HEK293T (cell line): Measurements from ENCODE around the gene SH3GLB2.

ENCODE experiments used
- CTCF ChIA-PET: fragments of 350-600 bp; formaldehyde crosslinking; extraction: SDS; loops from one replicate; lab custom pipeline; 2021; ENCODE audit warnings: antibody characterized with exemption, inconsistent platforms; lab: Yijun Ruan, JAX
- POLR2A ChIA-PET: fragments of 350-600 bp; formaldehyde crosslinking; extraction: SDS; loops from one replicate; lab custom pipeline; 2020; ENCODE audit warnings: antibody characterized with exemption, inconsistent platforms; lab: Yijun Ruan, JAX
- DNase-seq: peaks from one replicate; pipeline ENCODE4 v3.0.0; 2012; ENCODE audit warnings: mixed read lengths; ENCODE audit errors: extremely low spot score
- ARNT ChIP-seq: fragments of 450-650 bp; IDR thresholded peaks from 2 replicates; pipeline ENCODE4 v1.6.1; 2017; ENCODE audit warnings: mild to moderate bottlenecking
- BHLHE40 ChIP-seq: fragments of 450-650 bp; IDR thresholded peaks from 2 replicates; pipeline ENCODE4 v1.6.1; 2016; ENCODE audit warnings: mild to moderate bottlenecking, moderate library complexity, borderline replicate concordance
- CTBP1 ChIP-seq: fragments of 450-650 bp; IDR thresholded peaks from 2 replicates; pipeline ENCODE4 v1.6.1; 2016; ENCODE audit warnings: borderline replicate concordance
- ELF4 ChIP-seq: fragments of 450-650 bp; IDR thresholded peaks from 2 replicates; pipeline ENCODE4 v1.6.1; 2017; ENCODE audit warnings: antibody characterized with exemption
- FOXA1 ChIP-seq: fragments of 450-650 bp; IDR thresholded peaks from 2 replicates; pipeline ENCODE4 v1.6.1; 2016; ENCODE audit warnings: mild to moderate bottlenecking
- FOXK2 ChIP-seq: fragments of 450-650 bp; IDR thresholded peaks from 2 replicates; pipeline ENCODE4 v1.6.1; 2016; ENCODE audit warnings: mild to moderate bottlenecking
- FOXM1 ChIP-seq: fragments of 450-650 bp; IDR thresholded peaks from 2 replicates; pipeline ENCODE4 v1.6.1; 2017; ENCODE audit warnings: mild to moderate bottlenecking, borderline replicate concordance
- HDGF ChIP-seq: fragments of 450-650 bp; IDR thresholded peaks from 2 replicates; pipeline ENCODE4 v1.6.1; 2017; ENCODE audit warnings: antibody characterized with exemption, borderline replicate concordance
- L3MBTL2 ChIP-seq: fragments of 450-650 bp; conservative IDR thresholded peaks from 2 replicates; pipeline ENCODE4 v1.6.1; 2016; ENCODE audit warnings: mild to moderate bottlenecking
- LEF1 ChIP-seq: fragments of 450-650 bp; IDR thresholded peaks from 2 replicates; pipeline ENCODE4 v1.6.1; 2017; ENCODE audit warnings: mild to moderate bottlenecking, borderline replicate concordance
- NFRKB ChIP-seq: fragments of 450-650 bp; IDR thresholded peaks from 2 replicates; pipeline ENCODE4 v1.6.1; 2016; ENCODE audit warnings: mild to moderate bottlenecking, moderate library complexity
- SP1 ChIP-seq: fragments of 450-650 bp; IDR thresholded peaks from 2 replicates; pipeline ENCODE4 v1.6.1; 2017
- SUZ12 ChIP-seq: fragments of 450-650 bp; IDR thresholded peaks from 2 replicates; pipeline ENCODE4 v1.6.1; 2016; ENCODE audit warnings: mild to moderate bottlenecking
- TARDBP ChIP-seq: fragments of 450-650 bp; IDR thresholded peaks from 2 replicates; pipeline ENCODE4 v1.6.1; 2016
- ZNF384 ChIP-seq: fragments of 450-650 bp; IDR thresholded peaks from 2 replicates; pipeline ENCODE4 v1.6.1; 2016
- TF ChIP-seq, protein P1 (sequence below): fragments of 450-650 bp; IDR thresholded peaks from 2 replicates; pipeline ENCODE4 v1.6.1; 2016

The SH3GLB2 gene

DNA sequence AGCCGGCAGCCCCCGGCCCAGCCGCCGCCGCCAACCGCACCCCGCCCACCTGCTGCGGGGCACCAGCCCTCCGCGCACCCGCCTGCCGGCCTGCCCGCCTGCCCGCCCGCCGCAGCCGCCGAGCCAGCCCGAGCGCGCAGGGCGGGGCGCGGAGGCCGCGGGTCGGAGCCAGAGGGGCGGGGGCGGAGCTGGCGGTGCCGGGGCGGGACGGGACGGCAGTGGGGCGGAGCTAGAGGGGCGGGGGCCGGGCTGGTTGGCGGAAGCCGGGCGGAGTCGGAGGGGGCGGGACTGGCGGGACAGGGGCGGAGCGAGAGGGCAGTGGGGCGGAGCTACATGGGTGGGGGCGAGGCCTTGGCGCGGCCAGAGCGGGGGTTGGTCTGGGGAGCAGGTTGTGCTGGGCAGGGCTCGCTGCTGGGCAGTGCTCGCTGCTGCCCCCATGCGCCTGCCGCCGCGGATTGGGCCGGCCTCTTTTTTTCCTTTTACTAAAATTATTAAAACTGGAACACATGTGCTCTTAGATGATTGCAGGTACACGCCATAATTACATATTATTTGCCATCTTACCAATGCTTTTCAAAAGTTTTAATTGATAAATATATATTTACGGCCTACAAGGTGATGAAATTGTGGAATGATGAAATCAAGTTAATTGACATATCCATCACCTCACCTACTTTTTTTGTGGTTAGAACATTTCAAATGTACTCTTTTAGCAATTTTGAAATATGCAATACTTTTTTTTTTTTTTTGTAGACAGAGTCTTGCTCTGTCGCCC is at the start of gene SH3GLB2:
Gene SH3GLB2 (minus strand): TSS at position 140 of the 775 bp plus-strand sequence. CDS start 177 bp downstream, outside the sequence.
- TF ChIP-seq ARNT (no peak), LEF1 (no peak), L3MBTL2 (no peak), HDGF (no peak), SP1 (no peak), TARDBP (no peak), ZNF384 (no peak), CTBP1 (no peak), ELF4 (no peak), BHLHE40 (no peak), FOXA1 (no peak), FOXK2 (no peak), SUZ12 (no peak), NFRKB (no peak)
- TF ChIP-seq, protein P1, sequence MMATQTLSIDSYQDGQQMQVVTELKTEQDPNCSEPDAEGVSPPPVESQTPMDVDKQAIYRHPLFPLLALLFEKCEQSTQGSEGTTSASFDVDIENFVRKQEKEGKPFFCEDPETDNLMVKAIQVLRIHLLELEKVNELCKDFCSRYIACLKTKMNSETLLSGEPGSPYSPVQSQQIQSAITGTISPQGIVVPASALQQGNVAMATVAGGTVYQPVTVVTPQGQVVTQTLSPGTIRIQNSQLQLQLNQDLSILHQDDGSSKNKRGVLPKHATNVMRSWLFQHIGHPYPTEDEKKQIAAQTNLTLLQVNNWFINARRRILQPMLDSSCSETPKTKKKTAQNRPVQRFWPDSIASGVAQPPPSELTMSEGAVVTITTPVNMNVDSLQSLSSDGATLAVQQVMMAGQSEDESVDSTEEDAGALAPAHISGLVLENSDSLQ, result no peak
- peak; percentile 98 for DNase-seq
- CTCF ChIA-PET, result interaction anchor here (0.6 to 0.9 kb wide), 3 partner anchors 24 to 255 kb away, joined by 3 read pairs; no protein-coding TSS in a partner anchor
- POLR2A ChIA-PET, result interaction anchor here (0.9 to 1.7 kb wide), 8 partner anchors 8 to 432 kb away, joined by 3 to 10 read pairs (median 4); partner anchors contain the start of genes MIGA2 and SPOUT1

DNA sequence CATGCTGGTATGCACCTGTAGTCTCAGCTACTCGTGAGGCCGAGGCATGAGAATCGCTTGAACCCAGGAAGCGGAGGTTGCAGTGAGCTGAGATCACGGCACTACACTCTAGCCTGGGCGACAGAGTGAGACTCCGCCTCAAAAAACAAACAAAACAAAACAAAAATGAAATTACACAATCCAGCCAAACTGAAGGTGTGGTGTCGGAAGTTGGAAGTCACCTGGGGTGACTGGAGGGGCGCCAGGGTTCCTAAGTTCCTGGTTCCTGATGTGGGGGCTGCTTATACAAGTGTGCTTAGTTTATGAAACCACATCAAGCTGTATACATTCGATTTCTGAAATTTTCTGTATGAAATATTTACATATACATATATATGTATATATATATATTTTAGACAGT is 49.1 kb upstream of the SH3GLB2 start:
- no peak for TF ChIP-seq L3MBTL2
- TF ChIP-seq, protein P1, result no peak
- no peak for TF ChIP-seq HDGF
- no peak for TF ChIP-seq BHLHE40
- TF ChIP-seq NFRKB, result no peak
- no peak for TF ChIP-seq ELF4
- TF ChIP-seq ZNF384, result no peak
- no peak for TF ChIP-seq ARNT
- TF ChIP-seq LEF1, result no peak
- no peak for TF ChIP-seq FOXK2
- TF ChIP-seq CTBP1, result no peak
- no peak for TF ChIP-seq SUZ12
- TF ChIP-seq FOXA1, result no peak
- TF ChIP-seq SP1, result no peak
- no peak for TF ChIP-seq FOXM1
- CTCF ChIA-PET, result no interaction called here
- POLR2A ChIA-PET, result no interaction called here
- DNase-seq, result no peak

DNA sequence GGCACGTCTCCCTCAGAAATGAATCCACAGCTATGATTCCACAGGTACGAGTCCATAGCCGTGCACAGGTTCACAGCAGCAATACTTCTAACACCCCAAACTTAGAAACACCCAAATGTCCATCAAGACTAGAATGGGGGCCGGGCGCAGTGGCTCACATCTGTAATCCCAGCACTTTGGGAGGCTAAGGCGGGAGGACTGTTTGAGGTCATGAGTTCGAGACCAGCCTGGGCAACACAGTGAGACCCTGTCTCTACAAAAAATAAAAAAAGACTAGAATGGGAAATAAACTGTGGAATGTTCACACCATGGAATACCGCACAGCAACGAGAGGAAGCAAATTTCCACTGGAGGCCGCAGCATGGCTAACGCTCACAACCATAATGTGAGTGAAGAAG is 48.5 kb upstream of the SH3GLB2 start:
- ChIA-PET CTCF (no interaction called here), POLR2A (no interaction called here)
- TF ChIP-seq BHLHE40 (no peak), LEF1 (no peak), FOXK2 (no peak), TARDBP (no peak), FOXA1 (no peak), NFRKB (no peak)
- TF ChIP-seq, protein P1, result no peak
- DNase-seq, result no peak

DNA sequence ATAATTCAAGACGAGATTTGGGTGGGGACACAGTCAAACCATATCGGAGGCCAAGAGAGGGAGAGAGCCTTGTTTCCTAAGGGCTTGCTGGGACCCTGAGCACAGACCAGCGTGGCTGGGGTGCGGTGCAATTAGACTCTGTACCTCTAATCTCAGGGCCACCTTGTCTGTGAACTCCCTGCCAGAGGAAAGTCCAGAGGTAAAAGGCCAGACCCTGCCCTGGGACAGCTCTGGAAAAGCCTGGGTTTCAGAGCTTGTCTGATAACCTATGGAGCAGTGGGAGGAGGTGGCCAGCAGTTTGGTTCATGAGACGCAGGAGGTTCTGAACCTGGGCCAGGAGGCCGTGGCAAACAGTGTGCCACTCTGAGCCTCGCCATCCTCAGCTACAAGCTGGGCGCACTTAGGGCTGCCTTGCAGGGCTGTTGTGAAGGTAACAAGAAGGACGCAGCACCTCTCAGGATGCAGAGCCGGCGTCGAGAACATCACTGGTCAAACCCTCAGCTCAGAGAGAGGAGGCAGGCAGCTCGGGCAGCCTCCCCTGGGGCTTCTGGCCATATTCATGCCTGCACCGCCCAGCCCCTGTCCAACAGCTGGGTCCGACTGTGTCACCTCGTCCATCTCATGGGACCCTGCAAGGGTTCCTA is 48.0 kb upstream of the SH3GLB2 start:
- POLR2A ChIA-PET, result no interaction called here
- CTCF ChIA-PET, result no interaction called here
- no peak for DNase-seq
- TF ChIP-seq, protein P1, result no peak
- TF ChIP-seq FOXK2, result no peak
- no peak for TF ChIP-seq NFRKB
- TF ChIP-seq ELF4, result no peak
- no peak for TF ChIP-seq FOXM1
- no peak for TF ChIP-seq LEF1
- TF ChIP-seq FOXA1, result no peak
- TF ChIP-seq BHLHE40, result no peak
- TF ChIP-seq SUZ12, result no peak
- TF ChIP-seq L3MBTL2, result no peak
- no peak for TF ChIP-seq ZNF384
- no peak for TF ChIP-seq SP1
- TF ChIP-seq HDGF, result no peak
- no peak for TF ChIP-seq TARDBP
- no peak for TF ChIP-seq ARNT
- TF ChIP-seq CTBP1, result no peak

DNA sequence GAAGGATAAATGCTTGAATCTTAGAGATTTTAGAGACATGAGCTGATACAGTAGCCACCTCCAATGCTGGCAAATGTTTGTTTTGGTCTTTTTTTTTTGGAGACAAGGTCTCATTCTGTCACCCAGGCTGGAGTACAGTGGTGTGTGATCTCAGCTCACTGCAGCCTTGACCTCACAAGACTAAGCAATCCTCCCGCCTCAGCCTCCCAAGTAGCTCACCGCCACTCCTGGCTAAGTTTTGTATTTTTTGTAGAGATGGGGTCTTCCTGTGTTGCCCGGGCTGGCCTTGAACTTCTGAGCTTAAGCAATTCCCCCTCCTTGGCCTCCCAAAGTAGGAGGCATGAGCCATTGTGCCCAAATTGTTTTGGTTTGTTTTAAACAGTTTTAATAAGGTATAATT is 46.0 kb upstream of the SH3GLB2 start:
- CTCF ChIA-PET, result interaction anchor here (0.6 kb wide), 1 partner anchor 665 kb away, joined by 4 read pairs; no protein-coding TSS in a partner anchor
- DNase-seq, result no peak
- TF ChIP-seq SUZ12, result no peak
- TF ChIP-seq CTBP1, result no peak
- POLR2A ChIA-PET, result no interaction called here
